GM21528 (cell line): ENCODE measurements around the gene AFAP1L2.

Experiments
- ATAC-seq: cut with Tn5 transposase; IDR thresholded peaks from one replicate; pipeline ENCODE4 v1.9.1; 2021; ENCODE audit warnings: mild to moderate bottlenecking, moderate library complexity; ENCODE audit not compliant: unreplicated experiment, low FRiP score

Gene AFAP1L2

GRCh38 chr10:114412907-114413797 is 8.8 kb upstream of the AFAP1L2 start:
- ATAC-seq = no peak

GRCh38 chr10:114408968-114409444 is 4.7 kb upstream of the AFAP1L2 start:
- no peak for ATAC-seq

GRCh38 chr10:114408112-114408967 is 4.0 kb upstream of the AFAP1L2 start:
- no peak for ATAC-seq

- no peak for ATAC-seq
Observed at GRCh38 chr10:114406455-114406854, 2.2 kb upstream of the AFAP1L2 start.

GRCh38 chr10:114405011-114405350 is 679 bp upstream of the AFAP1L2 start:
- no peak for ATAC-seq

GRCh38 chr10:114403541-114404161 is 651 bp downstream of the AFAP1L2 start:
- no peak for ATAC-seq

- ATAC-seq = no peak
Observed at GRCh38 chr10:114402871-114403540, 1.3 kb downstream of the AFAP1L2 start.

GRCh38 chr10:114402233-114402632 is 2.1 kb downstream of the AFAP1L2 start:
- no peak for ATAC-seq

GRCh38 chr10:114401195-114401791 is 3.0 kb downstream of the AFAP1L2 start:
- ATAC-seq = no peak

GRCh38 chr10:114400091-114400490 is 4.2 kb downstream of the AFAP1L2 start:
- no peak for ATAC-seq

GRCh38 chr10:114399576-114399975 is 4.7 kb downstream of the AFAP1L2 start:
- ATAC-seq = no peak

- no peak for ATAC-seq
Observed at GRCh38 chr10:114398587-114399331, 5.5 kb downstream of the AFAP1L2 start.

GRCh38 chr10:114397651-114398145 is 6.6 kb downstream of the AFAP1L2 start:
- ATAC-seq = no peak

- no peak for ATAC-seq
Observed at GRCh38 chr10:114396464-114396863, 7.8 kb downstream of the AFAP1L2 start.

- ATAC-seq = no peak
Observed at GRCh38 chr10:114395366-114396022, 8.8 kb downstream of the AFAP1L2 start.

GRCh38 chr10:114394531-114394930 is 9.8 kb downstream of the AFAP1L2 start:
- ATAC-seq = no peak

GRCh38 chr10:114393886-114394285 is 10.4 kb downstream of the AFAP1L2 start:
- ATAC-seq = no peak

GRCh38 chr10:114393482-114393881 is 10.8 kb downstream of the AFAP1L2 start:
- ATAC-seq = no peak
